ENCODE results near the gene PROM2.
"Not testable (repeated sequence)": the region's sequence is repeated elsewhere in the genome, so short reads cannot be mapped to it uniquely, and the experiment has no call there.

PROM2 gene

GRCh38 chr2:95269036-95269680, 5.1 kb upstream of the PROM2 start:
- no peak for DNase-seq (ENCODE audit: low read depth)

- DNase-seq (ENCODE audit: low read depth): not testable (repeated sequence)
These were observed 4.5 kb upstream of the PROM2 start for GRCh38 chr2:95269745-95270144.

DNA sequence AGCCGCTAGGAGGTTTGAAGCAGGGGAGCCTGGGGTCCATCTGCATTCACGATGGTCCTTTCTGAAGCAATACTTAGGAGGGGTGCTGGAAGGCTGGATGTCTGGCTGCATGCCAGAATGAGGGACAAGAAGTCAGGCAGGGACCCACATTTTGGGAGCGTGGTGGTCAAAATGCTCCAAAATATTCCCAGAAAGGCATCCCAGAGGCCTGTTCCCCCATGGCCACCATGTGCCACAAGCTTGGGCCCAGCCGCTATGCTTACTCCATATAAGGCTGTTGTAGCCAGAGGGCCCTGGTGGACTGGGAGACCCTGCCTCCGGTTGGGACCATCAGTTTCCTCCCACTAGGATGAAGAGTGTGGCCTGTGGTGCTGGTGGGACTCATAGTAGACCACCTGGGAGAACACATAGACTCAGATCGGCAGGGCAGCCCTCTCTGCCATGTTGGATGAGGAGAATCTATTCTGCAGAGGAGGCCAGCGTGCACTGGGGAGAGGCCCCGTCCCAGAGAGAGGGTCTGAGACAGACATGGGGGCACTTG, 3.6 kb upstream of the PROM2 start:
- DNase-seq (ENCODE audit: low read depth): no peak

DNA sequence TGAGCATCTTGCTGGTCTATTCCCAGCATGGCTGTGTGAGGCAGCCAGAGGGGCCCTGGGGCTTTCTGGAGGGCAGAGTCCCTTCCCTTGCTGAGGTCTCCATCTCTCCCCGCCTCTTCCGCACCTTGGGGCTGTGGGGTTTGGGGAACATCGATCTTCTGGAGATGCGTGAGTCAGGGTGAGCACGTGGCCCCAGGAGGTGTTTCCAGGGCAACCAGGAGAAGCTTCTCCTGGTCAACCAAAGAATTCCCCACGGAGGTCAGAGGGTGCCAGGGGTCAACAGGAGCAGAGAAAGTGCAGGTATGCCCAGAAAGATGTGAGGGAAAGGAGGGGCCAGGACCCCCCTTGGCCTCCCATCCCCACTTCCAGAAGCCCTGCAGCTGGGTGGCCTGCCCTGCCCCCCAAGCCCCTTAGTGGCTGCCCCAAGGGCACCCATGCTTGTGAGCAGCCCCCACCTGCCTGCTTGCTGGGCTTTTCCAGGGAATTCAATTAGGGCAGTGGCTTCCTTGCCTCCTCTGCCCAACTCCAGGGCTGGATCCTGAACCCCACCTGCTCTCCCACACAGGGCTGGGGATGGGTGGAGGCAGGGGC, 2.8 kb upstream of the PROM2 start:
- no peak for DNase-seq (ENCODE audit: low read depth)

GRCh38 chr2:95272299-95272751, 1.9 kb upstream of the PROM2 start:
- DNase-seq (ENCODE audit: low read depth): no peak

- DNase-seq (ENCODE audit: low read depth): no peak
These were observed 1.5 kb upstream of the PROM2 start for GRCh38 chr2:95272781-95273180.

- no peak for DNase-seq (ENCODE audit: low read depth)
These were observed 521 bp upstream of the PROM2 start for GRCh38 chr2:95273566-95274290.

DNA sequence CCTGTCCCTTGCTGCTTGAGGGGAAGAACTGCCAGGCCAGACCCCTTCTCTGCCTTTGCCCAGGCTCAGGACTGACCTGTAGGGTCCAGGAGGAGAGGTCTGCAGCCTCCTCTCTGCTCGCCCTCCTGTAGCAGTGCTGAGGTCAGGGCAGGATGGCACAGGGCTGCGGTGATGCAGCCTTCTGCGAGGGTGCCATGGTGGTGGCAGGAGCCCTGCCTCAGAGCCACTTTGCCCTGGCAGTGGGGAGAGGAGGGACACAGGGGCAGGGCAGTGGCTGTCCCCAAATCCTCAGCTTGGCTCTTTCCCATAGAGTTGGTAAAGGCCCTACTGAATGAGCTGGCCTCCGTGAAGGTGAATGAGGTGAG, 884 bp downstream of the PROM2 start:
- no peak for DNase-seq (ENCODE audit: low read depth)

DNA sequence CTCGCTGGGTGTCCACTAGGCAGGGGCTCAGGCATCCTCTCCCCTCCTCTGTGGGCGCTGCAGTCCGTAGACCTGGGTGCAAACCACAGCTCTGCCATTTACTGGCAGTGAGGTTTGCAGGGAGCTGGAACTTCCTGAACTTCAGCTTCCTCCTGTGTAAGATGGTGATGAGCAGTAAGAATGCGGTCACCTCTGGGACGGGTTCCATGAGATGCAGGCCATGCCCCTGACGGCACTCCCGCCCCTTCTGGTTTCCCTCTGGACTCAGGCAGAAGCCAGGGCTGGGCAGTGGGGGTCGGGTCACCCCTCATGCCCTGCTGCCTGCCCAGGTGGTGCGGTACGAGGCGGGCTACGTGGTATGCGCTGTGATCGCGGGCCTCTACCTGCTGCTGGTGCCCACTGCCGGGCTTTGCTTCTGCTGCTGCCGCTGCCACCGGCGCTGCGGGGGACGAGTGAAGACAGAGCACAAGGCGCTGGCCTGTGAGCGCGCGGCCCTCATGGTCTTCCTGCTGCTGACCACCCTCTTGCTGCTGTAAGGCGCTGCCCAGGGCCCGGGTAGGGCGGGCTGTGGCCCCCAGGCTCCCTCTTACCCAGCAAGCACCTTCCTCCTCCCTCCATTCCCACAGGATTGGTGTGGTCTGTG, 1.5 kb downstream of the PROM2 start:
- DNase-seq (ENCODE audit: low read depth): no peak

DNA sequence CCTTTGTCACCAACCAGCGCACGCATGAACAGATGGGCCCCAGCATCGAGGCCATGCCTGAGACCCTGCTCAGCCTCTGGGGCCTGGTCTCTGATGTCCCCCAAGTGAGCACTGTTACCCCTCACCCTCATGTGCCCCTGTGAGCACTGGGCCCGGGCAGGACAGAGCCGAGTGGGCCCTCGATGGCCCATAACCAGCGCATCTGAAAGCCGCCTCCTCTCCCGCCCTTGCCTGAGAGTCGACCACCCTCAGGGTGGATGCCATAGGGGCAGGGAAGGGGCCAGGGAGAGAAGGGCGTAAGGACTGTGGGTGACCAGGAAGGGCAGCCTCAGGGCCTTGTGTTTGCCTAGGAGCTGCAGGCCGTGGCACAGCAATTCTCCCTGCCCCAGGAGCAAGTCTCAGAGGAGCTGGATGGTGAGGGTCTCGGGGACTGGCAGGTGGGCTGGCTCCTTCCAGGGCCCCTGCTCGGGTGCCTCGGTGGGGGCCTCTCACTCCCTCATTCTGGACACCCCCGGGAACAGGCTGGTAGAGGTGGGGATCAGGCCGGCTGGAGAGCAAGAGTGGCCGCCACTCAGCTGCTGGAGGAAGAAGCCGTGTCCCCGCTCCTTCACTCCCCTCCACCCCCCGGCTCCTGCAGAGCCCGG, 2.1 kb downstream of the PROM2 start:
- no peak for DNase-seq (ENCODE audit: low read depth)

DNA sequence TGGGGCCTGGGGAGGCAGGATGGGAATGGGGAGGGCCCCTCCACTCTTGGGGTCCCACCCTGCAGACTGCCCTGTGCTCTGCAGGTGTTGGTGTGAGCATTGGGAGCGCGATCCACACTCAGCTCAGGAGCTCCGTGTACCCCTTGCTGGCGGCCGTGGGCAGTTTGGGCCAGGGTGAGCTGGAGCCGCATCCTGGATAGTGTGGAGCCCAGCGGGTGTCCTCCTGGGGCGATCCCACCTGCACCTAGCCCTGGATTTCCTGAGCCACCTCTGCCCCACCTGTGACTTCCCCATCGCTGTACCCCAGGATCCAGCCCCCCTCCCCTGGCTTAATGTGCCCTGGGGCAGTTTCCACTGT, 2.6 kb downstream of the PROM2 start:
- no peak for DNase-seq (ENCODE audit: low read depth)

DNA sequence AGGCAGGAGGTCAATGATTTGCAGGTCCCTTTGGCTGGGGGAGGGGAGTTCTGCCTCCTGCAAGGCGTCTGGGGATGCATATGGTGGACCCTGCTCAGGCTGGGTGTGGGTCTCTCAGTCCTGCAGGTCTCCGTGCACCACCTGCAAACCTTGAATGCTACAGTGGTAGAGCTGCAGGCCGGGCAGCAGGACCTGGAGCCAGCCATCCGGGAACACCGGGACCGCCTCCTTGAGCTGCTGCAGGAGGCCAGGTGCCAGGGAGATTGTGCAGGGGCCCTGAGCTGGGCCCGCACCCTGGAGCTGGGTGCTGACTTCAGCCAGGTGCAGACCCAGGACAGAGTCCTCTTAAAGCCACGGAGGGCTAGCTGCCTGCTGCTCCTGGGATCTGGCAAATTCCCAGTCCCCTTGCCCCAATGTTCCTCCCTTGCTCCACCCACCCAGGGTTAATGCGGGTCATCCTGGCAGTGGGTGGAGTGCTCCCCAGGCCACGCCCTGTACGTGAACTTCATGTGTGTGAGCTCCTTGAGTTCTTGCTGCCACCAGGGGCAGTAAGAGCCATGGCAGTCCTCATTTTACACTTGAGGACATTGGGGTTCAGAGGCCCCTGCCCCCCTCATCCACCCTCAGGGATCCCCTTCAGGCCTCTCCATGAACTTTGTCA, 3.1 kb downstream of the PROM2 start:
- DNase-seq (ENCODE audit: low read depth): no peak

DNA sequence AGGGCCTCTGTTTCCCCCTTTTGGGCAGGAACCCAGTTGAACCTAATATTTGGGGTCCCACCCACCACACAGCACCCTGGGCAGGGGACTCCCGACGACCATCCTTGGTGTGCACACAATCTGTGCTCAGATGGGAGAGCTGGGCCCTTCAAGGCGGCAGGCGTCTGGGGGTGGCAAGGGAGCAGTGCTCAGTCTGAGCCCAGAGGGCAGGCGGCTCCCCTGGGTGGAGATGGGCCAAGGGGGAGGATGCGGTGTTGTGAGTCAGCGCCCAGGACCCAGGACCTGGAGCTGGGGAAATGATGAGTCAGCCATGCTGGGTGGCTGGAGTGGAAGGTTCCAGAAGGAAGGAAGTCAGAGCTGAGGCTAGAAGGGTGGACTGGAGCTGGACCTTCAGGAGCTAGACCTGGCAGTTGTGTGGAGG, 3.8 kb downstream of the PROM2 start:
- DNase-seq (ENCODE audit: low read depth): no peak

- DNase-seq (ENCODE audit: low read depth): no peak
These were observed 4.5 kb downstream of the PROM2 start for GRCh38 chr2:95278637-95279225.

GRCh38 chr2:95279435-95280035, 5.3 kb downstream of the PROM2 start:
- DNase-seq (ENCODE audit: low read depth): no peak

GRCh38 chr2:95281071-95281470, 6.8 kb downstream of the PROM2 start:
- no peak for DNase-seq (ENCODE audit: low read depth)

- no peak for DNase-seq (ENCODE audit: low read depth)
These were observed 7.5 kb downstream of the PROM2 start for GRCh38 chr2:95281786-95282185.

DNA sequence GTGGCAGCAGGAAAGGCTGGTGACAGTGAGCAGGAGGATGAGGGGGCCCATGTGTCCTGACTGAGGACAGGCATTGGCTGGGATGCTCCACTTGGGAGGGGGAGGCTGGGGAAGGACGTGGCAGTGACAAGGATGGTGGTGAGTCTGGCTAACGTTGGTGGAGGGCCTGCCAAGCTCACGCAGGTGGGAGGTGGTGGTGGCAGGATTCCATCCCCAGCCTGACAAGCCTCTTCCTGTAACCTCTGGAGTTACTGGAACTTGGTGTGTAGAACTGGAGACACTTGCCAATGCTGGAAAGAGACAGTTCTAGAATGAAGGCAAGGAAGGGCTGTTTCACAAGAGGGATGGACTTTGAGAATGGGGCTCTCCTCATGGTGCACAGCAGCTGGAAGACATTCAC, 8.2 kb downstream of the PROM2 start:
- no peak for DNase-seq (ENCODE audit: low read depth)

DNA sequence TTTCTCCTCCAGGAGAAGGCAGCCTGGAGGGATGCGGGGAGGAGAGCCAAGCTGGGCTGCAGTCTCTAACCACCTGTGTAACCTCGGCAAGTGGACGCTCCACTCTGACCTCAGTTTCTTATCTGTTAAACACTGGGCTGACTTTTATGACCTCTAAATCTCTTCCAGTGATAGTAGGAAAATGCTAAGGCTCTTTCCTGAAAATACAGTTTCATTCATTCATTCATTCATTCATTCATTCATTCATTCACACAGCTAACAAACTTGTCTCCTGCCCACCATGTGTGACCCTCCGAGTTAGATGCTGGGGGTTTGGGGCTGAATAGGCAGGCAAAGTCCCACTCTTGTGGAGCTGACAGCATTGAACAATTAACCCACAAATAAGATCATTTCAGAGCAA, 9.3 kb downstream of the PROM2 start:
- DNase-seq (ENCODE audit: low read depth): no peak

DNA sequence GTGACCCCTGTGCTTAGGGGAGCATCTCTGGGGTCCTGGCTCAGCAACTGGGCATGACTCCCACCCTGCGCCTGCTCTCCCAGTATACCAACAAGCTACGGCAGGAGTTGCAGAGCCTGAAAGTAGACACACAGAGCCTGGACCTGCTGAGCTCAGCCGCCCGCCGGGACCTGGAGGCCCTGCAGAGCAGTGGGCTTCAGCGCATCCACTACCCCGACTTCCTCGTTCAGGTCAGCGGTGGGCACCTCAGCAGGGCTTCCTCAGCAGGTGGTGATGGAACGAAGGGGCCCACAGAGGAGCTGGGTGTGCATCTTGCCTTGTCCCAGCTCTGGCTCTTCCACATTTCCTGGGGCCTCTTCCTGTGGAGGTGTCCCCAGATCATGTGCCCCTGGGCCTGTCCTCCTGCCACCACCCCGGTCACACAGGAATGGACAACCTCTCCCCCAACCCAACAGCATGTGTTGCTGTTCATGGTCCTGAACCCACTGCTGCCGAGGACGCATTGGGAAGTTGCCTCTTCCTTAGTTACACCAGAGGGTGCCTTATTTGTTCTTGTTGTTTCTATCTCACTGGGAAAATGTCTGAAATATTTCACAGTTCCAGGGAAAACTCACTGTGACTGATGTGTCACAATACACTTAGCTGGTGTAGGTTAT, 10.8 kb downstream of the PROM2 start:
- DNase-seq (ENCODE audit: low read depth): no peak

Data from stromal cell of bone marrow (primary cell).